Psoas muscle (tissue), 8 donors: Measurements from ENCODE around the gene LRRC26. TPM values are rescaled to one million over a fixed set of nuclear protein-coding genes. Genes with fewer than 3 reads are reported as not detected.

ENCODE experiments used
- ATAC-seq, 4 donors: fragments of 200-7000 bp; cut with Tn5 transposase; one replicate each; pipeline ENCODE4 v1.9.1; 2020; ENCODE audit warnings: moderate library complexity in 3 of 4, mild to moderate bottlenecking in 2 of 4
- DNase-seq, 2 donors: peaks; one replicate each; pipeline ENCODE4 v3.0.0-alpha.2; 2020
- H3K27ac ChIP-seq: fragments of 200-600 bp; one replicate; pipeline ENCODE4 v1.8.0; 2022
- H3K27me3 ChIP-seq, 3 donors: fragments of 200-600 bp in 1 of 3; one replicate each; pipeline versions ENCODE4 v1.6.1 to v1.8.0; 2013 to 2022; ENCODE audit warnings: low read length in 2 of 3, mild to moderate bottlenecking in 2 of 3, moderate library complexity in 1 of 3; ENCODE audit not compliant: insufficient read depth in 3 of 3
- H3K36me3 ChIP-seq, 2 donors: fragments of 200-600 bp in 1 of 2; one replicate each; pipeline versions ENCODE4 v1.6.1 to v1.8.0; 2013 to 2022; ENCODE audit warnings: low read depth in 1 of 2, mild to moderate bottlenecking in 1 of 2, moderate library complexity in 1 of 2; ENCODE audit not compliant: insufficient read depth in 1 of 2
- H3K4me1 ChIP-seq: fragments of 200-600 bp; one replicate; pipeline ENCODE4 v1.8.0; 2022
- H3K4me3 ChIP-seq: fragments of 200-600 bp; one replicate; pipeline ENCODE4 v1.8.0; 2022; ENCODE audit warnings: mild to moderate bottlenecking
- H3K9me3 ChIP-seq: fragments of 200-600 bp; one replicate; pipeline ENCODE4 v1.8.0; 2022
- CTCF ChIP-seq: fragments of 200-600 bp; IDR thresholded peaks from one replicate; pipeline ENCODE4 v1.8.0; 2022; ENCODE audit warnings: antibody characterized with exemption
- WGBS, 3 donors: extraction: QIAGEN DNeasy Blood & Tissue Kit; methylation state at CpG; one replicate each; pipeline versions ENCODE4 v1.1.6 to v1.1.7; 2013; 5-methylcytosine and 5-hydroxymethylcytosine counted together
- intact Hi-C, 2 donors: fragments of 100-400 bp; cut with DNase I; formaldehyde crosslinking; loops; one replicate each; pipeline versions ENCODE4 v1.11.0 to v1.14.2; 2022
- polyA plus RNA-seq, 3 donors: library from polyadenylated mRNA; stranded (reverse); fragments of 200-250 nt; gene quantifications; one replicate each; pipeline ENCODE4 v1.2.3, GENCODE V29; 2013
- total RNA-seq, 4 donors: library from RNA; stranded (reverse); fragmentation: NEBNext Ultra II Directional in 2 of 4; extraction: Animal tissue kit (Norgen Biotek cat#: 25700) in 2 of 4; gene quantifications; one replicate each; pipeline versions ENCODE4 v1.2.1 to v1.2.4, GENCODE V29; 2021 to 2023
- donor health status: healthy with polysubstance abuse.
- donor health status: DM: no; HTN: no; CAD: no; lungs with moderate emphysema.
- donor health status: Bipolar disorder and iron deficiency.
- donor health status: healthy.
- donor health status: DM: yes; HTN: yes; CAD: no.
- donor health status: DM: no; HTN: no; CAD: no.
- donor health status: DM: no; HTN: no; CAD: no.
- donor health status: DM: yes; HTN: yes; CAD: no.

LRRC26 gene
- total and polyA plus RNA-seq, 7 donors: not detected

- H3K4me3 ChIP-seq: no peak overlapping the region
- ATAC-seq (no peak), DNase-seq (no peak)
These were observed 28.6 kb downstream of the LRRC26 start for GRCh38 chr9:137141050-137141810.

GRCh38 chr9:137140151-137141012, 29.5 kb downstream of the LRRC26 start:
- no peak for TF ChIP-seq CTCF
- ATAC-seq (no peak), DNase-seq (no peak)
- WGBS, 3 donors: 52 to 55% (median 53%) methylated on average over 26 of the region's 26 CpGs
- no peaks in the 10 kb centered on the region for H3K9me3 ChIP-seq
- H3K27me3 ChIP-seq: peaks cover 0 to 92% (median 50%) of the 10 kb centered on the region in 3 donors
- no peak overlapping the region for H3K4me3 ChIP-seq
- no peak overlapping the region for H3K27ac ChIP-seq
- intact Hi-C loops: no loop called here
- H3K36me3 ChIP-seq: no peaks in the 10 kb centered on the region
- no peaks in the 10 kb centered on the region for H3K4me1 ChIP-seq

More at GRCh38 chr9:137141050-137141810, 28.6 kb downstream of the LRRC26 start:
- WGBS, 3 donors: 66 to 69% (median 67%) methylated on average over 16 to 17 of the region's 17 CpGs
- Histone ChIP-seq H3K9me3 (no peaks in the 10 kb centered on the region), H3K27ac (no peak overlapping the region), H3K4me1 (no peaks in the 10 kb centered on the region), H3K27me3 (peaks cover 0 to 91% (median 48%) of the 10 kb centered on the region in 3 donors), H3K36me3 (no peaks in the 10 kb centered on the region)
- intact Hi-C loops: no loop called here
- TF ChIP-seq CTCF: no peak

GRCh38 chr9:137139468-137140150, 30.2 kb downstream of the LRRC26 start:
- H3K27me3 ChIP-seq: peaks cover 0 to 97% (median 50%) of the 10 kb centered on the region in 3 donors
- H3K4me1 ChIP-seq: no peaks in the 10 kb centered on the region
- TF ChIP-seq CTCF: no peak
- intact Hi-C loops: no loop called here
- no peak for DNase-seq
- ATAC-seq: no peak
- H3K27ac ChIP-seq: no peak overlapping the region
- no peaks in the 10 kb centered on the region for H3K36me3 ChIP-seq
- H3K4me3 ChIP-seq: no peak overlapping the region
- no peaks in the 10 kb centered on the region for H3K9me3 ChIP-seq
- WGBS, 3 donors: 15 to 20% (median 18%) methylated on average over 33 to 37 of the region's 37 CpGs

GRCh38 chr9:137138722-137139467, 31.0 kb downstream of the LRRC26 start, which contains the start of gene GRIN1:
GRIN1 (plus strand) TSS chr9:137139154; CDS start chr9:137139487, 333 bp downstream.
- intact Hi-C loops: no loop called here
- peak; percentile 60 to 72 (median 68) for ATAC-seq
- TF ChIP-seq CTCF: no peak
- no peaks in the 10 kb centered on the region for H3K4me1 ChIP-seq
- H3K36me3 ChIP-seq: no peaks in the 10 kb centered on the region
- peaks cover 0 to 98% (median 50%) of the 10 kb centered on the region in 3 donors for H3K27me3 ChIP-seq
- peak within 1 kb of the TSS; percentile 15 for H3K4me3 ChIP-seq
- no peak for DNase-seq
- H3K27ac ChIP-seq: no peak within 1 kb of the TSS
- H3K9me3 ChIP-seq: no peaks in the 10 kb centered on the region
- WGBS, 3 donors: 2 to 10% (median 3%) methylated on average over 61 to 104 of the region's 104 CpGs
